Measurements from ENCODE around the gene SIRPA. TPM values are rescaled to one million over a fixed set of nuclear protein-coding genes. Genes with fewer than 3 reads are reported as not detected.
"Not testable (repeated sequence)": the region's sequence is repeated elsewhere in the genome, so short reads cannot be mapped to it uniquely, and the experiment has no call there.

Gene SIRPA
- total RNA-seq, 1 experiment from 2014 or later, result 42.4 TPM

GRCh38 chr20:1906361-1907051, 11.3 kb downstream of the SIRPA start:
- peak; percentile 61 for DNase-seq (ENCODE audit: low read depth)

GRCh38 chr20:1907586-1907985, 12.4 kb downstream of the SIRPA start:
- peak; percentile 92 for DNase-seq (ENCODE audit: low read depth)

GRCh38 chr20:1908191-1908590, 13.0 kb downstream of the SIRPA start:
- DNase-seq (ENCODE audit: low read depth), result no peak

DNA sequence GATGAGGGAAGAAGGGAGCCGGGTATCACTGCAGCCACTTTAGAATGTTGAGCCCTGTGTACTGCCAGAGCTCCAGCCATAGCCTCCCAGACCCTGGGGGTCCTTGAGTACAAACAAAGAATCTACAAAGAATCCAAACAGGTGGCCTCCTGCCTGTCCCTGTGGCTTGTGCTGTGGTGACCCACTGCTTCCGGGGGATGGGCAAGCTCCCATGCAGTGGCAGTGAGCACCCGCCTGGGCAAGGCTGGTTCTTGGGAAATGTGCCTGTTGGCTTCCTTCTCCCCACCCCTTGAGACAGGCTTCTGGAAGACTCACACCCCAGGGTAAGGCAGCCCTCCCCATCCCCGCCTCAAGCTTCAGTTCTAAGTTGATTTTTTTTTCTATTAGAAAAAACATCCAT, 13.9 kb downstream of the SIRPA start:
- no peak for DNase-seq (ENCODE audit: low read depth)

- DNase-seq (ENCODE audit: low read depth), result no peak
Observed at GRCh38 chr20:1911536-1911935, 16.3 kb downstream of the SIRPA start.

DNA sequence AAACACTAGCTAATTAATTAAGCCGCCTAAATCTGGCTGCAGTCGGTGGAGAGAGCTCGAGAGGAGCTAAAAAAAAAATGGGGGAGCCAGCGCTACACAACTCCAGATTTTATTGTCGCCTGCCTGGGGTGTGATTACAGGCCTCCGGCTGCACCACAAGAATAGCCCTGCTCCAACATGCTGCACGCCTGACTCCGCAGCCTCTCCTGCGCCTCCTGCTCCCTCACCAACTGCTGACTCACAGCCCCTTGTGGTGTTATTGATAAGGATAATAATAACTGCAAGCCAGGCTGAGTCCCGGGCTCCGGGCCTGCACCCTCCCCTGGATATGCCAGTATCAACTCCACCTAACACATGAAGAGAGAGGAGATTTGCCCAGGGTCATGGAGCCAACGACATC, 16.8 kb downstream of the SIRPA start:
- no peak for DNase-seq (ENCODE audit: low read depth)

DNA sequence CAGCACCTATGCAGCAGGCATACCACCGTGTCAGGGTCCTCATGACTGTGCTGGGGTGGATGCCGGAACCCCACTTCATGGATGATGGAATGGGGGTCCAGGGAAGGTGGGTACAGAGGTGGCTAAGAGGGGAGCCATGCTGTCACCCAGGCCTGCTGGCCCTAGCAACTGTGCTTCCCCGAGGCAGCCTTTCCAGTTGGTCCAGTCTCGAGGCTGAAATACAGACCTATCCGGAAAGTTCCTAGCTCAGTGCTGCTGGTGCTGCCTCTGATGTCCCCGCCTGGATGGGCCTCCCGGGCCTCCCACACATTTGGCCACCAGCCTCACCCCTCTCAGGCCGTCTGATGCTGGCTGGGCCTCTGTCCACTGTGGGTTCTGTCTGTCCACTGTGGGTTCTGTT, 17.4 kb downstream of the SIRPA start:
- DNase-seq (ENCODE audit: low read depth), result no peak

DNA sequence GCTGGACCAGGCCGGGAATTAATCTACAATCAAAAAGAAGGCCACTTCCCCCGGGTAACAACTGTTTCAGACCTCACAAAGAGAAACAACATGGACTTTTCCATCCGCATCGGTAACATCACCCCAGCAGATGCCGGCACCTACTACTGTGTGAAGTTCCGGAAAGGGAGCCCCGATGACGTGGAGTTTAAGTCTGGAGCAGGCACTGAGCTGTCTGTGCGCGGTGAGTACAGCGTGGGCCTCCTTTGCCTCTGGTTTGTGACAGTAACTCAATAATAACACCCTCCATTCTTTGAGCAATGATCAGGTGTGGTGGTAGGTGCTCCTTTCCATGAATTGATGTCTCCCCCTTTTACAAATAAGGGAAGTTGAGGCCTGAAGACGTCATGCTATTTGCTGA, 20.0 kb downstream of the SIRPA start:
- DNase-seq (ENCODE audit: low read depth), result not testable (repeated sequence)

DNA sequence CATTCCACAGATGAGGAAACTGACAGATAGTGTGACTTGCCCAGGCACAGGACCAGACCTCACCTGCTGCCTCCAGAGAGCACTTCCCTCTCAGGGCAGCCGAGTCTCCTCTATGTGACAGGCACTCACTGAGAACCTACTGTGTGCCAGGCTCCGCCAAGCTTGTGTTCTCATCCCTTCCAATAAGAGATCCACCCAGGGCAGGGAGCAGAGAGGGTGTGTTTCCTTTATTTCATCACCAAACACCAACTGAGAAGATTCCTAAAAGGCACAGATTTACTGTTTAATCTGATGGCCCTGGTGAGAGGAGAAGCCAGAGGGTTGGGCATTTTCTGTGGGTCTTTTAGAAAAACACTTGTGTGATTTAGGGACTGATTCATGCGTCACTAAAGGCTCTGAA, 20.5 kb downstream of the SIRPA start:
- DNase-seq (ENCODE audit: low read depth), result no peak

GRCh38 chr20:1917786-1918185, 22.6 kb downstream of the SIRPA start:
- no peak for DNase-seq (ENCODE audit: low read depth)

DNA sequence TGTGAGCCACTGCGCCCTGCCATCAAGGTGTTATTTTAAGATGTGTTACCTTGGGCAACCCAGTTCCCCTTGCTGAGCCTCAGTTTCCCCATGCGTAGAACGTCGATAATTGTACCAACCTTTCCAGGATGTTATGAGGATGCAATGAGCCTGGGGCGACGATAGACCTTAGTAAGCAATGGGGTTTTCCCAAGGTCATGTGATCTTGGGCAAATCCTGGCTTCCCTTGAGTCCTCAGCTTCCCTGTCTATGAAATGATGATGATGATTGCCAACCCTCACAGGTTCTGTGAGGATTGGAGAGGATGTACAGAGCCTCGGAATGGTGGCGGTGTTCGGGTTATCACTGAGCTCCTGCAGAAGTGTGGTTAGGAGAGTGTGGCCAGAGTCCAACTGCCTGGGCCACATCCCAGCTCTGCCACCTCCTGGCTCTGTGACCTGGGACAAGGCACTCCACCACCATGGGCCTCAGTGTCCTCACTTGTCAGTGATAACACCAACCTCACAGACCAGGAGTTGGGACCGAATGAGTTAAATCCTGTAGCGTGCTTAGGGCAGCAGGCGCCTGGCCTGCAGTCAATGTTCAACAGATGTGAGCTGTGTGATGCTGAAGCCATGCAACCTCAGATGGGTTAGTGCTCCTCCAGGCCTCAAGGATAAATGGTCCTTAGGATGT, 23.4 kb downstream of the SIRPA start:
- no peak for DNase-seq (ENCODE audit: low read depth)

- DNase-seq (ENCODE audit: low read depth), result no peak
Observed at GRCh38 chr20:1920252-1920651, 25.0 kb downstream of the SIRPA start.

GRCh38 chr20:1920826-1921225, 25.6 kb downstream of the SIRPA start:
- DNase-seq (ENCODE audit: low read depth), result no peak

DNA sequence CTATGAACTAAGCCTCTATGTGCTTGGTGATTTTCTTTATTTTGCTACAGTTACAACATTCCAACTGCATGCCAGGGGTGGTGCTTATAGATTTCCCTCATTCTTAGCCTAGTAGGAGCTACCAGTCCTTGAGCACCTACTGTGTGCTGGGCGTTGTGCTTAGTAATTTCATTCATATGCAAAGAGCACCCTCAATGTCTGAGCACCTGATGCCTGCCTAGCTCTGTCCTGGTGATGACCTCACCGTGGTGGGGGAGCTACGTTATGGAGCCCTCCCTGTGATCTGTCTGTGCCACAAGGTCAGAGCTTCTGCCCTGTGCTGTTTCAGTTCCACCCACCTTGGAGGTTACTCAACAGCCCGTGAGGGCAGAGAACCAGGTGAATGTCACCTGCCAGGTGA, 26.8 kb downstream of the SIRPA start:
- not testable (repeated sequence) for DNase-seq (ENCODE audit: low read depth)

DNA sequence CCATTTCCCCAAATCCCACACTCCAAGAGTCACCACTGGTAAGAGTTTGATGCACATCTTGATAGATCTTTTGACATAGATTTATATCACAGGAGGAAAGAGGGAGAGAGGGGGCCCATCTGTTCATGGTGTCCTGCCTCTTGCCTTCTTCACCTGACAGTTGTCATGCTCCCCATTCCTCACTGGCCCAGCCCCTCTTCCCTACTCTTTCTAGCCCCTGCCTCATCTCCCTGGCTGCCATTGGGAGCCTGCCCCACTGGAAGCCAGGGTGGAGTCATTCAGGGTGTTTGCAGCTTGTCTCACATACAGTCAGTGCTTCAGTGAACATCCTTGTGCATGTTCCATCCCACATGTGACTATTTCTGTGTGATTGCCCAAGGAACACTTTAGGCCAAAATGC, 27.6 kb downstream of the SIRPA start:
- DNase-seq (ENCODE audit: low read depth), result no peak

- no peak for DNase-seq (ENCODE audit: low read depth)
Observed at GRCh38 chr20:1924910-1925861, 30.0 kb downstream of the SIRPA start.

DNA sequence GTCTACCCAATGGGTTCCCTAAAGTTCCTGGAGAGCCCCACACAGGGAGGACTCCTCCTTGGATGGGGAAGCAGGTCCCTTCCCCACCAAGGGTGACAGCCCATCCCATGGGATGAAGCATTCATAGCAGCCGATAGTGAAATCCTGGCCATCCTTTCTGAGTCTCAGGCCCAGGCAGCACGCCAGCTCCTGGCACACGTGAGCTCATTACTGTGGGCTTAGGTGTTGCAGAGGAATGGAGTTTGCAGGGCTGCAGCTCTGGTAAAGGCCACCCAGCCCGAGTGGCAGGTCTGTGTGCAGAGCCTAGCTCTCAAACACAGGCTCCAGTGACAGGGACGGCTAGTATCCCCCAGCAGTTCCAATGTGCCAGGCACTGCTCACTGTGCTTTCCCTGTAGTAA, 31.0 kb downstream of the SIRPA start:
- DNase-seq (ENCODE audit: low read depth), result no peak

DNA sequence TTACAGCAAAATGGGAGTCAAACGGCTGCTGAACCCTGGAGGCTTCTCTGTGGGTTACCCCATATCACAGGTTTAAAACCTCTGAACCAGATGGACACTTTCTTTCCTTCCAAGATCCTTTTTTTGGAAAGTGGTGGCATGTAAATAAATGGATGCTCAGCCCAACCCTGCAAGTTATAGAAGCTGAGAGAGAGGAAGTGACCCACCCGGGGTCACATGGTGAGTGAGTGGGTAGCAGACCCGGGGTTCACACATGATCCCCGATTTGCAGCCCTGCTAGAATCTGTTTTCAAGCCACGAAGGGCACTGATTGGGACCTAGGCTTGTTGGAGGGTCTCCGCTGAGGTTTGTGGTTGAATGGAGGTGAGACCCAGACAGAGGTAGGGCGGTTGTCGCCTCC, 32.0 kb downstream of the SIRPA start:
- no peak for DNase-seq (ENCODE audit: low read depth)

DNA sequence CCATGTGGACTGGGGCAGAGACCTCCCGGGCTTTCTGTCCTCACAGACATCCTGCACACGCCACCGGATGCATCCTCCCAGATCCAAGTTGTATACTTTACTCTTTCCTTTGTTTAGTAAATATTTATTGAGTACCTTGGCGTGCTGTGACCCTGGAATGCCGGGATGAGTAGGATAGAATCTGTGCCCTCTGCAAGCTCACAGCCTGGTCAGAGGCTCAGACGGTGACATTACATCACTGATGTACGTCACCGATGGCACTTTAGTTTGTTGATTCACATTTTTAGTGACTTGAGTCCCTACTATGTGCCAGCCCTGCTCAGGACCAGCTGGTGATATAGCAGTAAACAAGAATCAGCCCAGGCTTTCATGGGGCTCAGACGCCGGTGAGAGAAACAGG, 32.9 kb downstream of the SIRPA start:
- no peak for DNase-seq (ENCODE audit: low read depth)

DNA sequence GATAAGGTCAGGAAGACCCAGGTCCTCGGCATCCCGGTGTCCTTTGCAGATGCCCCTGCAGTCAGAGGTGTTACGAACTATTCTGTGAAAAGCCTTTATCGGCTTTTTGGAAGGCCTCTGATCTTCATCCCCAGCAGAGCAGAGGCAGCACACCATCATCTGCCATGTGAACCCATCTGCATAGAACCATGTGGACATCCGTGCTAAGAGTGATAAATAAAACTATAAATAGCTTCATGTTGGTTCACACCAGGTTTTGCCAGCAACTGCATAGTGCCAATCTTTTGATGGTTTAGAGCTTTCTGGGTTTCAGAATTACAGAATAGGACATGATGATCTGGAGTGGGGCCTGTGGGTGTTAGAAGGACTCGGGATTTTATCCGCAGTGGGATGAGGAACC, 33.6 kb downstream of the SIRPA start:
- DNase-seq (ENCODE audit: low read depth), result no peak

- no peak for DNase-seq (ENCODE audit: low read depth)
Observed at GRCh38 chr20:1929460-1929859, 34.3 kb downstream of the SIRPA start.

- DNase-seq (ENCODE audit: low read depth), result no peak
Observed at GRCh38 chr20:1930165-1930564, 35.0 kb downstream of the SIRPA start.

DNA sequence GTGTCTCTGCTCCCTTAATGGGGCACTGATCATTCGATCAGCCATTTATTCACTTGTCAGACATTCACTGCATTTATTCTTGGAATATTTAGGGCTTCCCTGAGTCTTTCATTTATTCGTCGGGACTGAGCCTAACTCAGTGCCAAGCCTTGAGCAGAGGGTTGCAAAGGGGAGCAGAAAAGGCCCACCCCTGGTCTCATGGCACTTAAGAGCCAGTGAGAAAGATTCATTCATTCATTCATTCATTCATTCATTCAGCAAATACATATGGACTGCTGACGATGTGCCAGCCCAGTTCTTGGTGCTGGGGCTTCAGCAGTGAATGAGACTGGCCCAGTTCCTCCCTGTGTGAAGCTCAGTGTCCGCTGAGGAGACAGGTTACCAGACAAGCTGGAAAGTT, 36.6 kb downstream of the SIRPA start:
- DNase-seq (ENCODE audit: low read depth), result no peak

All from M059J (cell line).